GM12874 (cell line): ENCODE results near the gene ZBED5.

Experiments
- TF ChIP-seq, protein P1 (sequence below): IDR thresholded peaks from 2 replicates; pipeline ENCODE4 v1.5.1; 2011; ENCODE audit warnings: low read depth, mild to moderate bottlenecking, control low read depth, low read length, moderate library complexity; ENCODE audit not compliant: insufficient read depth

The ZBED5 gene

DNA sequence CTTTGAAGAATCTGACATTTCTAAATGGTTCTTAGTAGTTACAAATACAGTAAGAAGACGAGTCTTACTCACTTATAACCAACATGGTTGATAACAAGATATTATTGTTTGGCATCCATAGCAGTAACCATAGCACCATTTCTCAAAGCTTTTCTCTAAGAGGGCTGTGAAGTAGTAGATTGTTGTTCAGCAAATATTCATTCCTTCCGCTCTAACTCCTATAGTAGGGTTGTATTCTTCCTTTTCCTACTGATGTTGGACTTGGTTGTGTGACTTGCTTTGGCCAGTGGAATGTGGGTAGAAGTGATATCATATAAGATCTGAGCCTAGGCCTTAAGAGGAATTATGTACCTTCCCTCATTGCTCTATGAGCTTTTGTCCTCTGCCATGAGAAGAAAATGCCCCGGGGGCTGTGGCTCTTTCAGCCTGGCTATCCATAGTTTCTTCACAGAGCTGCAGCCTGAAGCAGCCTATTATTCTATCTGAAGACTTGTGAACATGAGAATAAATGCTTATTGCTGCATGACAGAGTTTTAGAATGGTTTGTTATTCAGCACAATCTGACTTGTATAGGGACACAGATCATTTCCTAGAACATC is 28.9 kb upstream of the ZBED5 start:
- TF ChIP-seq, protein P1, sequence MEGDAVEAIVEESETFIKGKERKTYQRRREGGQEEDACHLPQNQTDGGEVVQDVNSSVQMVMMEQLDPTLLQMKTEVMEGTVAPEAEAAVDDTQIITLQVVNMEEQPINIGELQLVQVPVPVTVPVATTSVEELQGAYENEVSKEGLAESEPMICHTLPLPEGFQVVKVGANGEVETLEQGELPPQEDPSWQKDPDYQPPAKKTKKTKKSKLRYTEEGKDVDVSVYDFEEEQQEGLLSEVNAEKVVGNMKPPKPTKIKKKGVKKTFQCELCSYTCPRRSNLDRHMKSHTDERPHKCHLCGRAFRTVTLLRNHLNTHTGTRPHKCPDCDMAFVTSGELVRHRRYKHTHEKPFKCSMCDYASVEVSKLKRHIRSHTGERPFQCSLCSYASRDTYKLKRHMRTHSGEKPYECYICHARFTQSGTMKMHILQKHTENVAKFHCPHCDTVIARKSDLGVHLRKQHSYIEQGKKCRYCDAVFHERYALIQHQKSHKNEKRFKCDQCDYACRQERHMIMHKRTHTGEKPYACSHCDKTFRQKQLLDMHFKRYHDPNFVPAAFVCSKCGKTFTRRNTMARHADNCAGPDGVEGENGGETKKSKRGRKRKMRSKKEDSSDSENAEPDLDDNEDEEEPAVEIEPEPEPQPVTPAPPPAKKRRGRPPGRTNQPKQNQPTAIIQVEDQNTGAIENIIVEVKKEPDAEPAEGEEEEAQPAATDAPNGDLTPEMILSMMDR: no peak

DNA sequence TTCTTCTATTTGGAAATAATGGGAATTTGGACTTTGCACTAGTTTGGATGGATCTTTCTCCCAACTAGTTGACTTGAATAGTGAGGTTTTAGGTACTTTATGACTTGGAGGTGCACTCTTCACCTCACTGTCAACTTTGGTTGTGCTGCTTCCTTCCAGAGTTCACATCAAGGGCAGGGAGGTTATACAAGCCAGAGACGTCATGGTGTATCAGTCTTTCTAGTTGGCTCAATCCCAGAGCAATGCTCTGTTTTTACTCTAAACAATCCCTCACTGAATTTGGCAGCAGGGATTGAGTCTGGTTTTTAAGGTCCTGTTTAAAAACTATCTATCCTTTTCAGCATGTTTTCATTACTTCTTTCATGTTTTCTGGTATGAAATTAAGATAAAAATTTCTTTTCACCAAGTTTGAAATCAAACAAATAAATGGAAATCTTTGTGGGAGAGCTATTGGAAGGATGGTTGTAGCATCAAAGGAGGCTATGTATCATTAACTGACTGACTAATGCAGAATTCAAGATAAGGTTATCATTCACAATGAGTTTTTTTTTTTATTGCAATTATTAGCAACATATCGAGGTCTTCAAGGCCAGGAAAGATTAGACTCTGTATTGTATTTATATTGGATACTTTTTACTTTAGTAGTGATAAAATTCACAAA is 28.0 kb upstream of the ZBED5 start:
- TF ChIP-seq, protein P1: no peak

DNA sequence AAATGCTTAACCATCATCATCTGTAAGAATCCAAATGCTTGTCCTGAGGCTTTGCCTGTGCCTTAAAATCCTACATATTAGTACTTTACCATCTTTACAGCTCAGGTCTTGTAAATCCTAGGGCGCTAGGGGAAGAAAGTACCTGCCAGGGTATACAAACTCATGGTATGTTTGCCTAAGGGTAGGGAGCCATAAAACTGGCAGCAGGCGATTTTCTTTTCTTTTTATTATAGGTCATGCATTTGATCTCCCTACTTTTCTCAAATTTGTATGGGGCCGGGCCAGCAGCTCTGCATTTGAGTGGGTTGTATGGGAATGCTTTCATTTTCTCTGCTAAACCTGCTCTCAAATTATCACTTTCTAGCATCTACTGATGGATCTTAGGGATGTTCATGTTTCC is 24.0 kb upstream of the ZBED5 start:
- TF ChIP-seq, protein P1: no peak

DNA sequence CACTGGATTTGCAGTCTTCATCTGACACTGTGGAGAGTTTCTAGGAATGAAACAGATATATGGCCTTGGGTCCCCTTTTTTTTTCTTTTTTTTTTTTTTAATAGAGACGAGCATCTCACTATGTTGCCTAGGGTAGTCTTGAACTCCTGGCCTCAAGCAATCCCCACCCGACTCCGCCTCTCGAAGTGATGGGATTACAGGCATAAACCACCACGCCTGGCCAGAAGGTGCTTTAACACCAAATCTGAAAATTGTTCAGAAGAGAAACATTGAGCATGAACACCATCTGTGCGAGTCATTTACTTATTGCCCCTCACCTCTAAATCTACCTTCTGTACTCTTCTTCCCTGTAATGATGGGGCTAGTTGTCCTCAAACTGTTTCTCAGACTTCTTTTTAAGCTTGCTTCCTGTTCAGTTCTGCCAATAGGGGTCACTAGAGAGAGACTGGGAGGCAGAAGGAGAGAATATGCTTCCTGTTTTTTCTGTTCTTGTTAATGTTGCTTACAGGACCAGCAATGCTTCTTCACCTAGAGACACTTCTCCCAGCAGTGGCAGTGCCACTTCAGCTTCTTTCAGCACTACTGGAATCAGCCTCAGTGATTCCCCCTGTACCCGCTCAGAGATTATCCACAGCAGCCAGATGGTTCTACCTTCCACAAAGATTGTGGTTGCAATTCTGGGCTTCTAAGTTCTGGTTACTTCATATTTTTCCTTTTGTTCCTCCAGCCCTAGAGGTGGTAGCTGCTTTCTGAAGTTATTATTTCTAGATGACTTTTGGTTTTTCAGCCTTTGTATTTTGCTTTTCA is 20.8 kb upstream of the ZBED5 start:
- TF ChIP-seq, protein P1: peak; percentile 67

DNA sequence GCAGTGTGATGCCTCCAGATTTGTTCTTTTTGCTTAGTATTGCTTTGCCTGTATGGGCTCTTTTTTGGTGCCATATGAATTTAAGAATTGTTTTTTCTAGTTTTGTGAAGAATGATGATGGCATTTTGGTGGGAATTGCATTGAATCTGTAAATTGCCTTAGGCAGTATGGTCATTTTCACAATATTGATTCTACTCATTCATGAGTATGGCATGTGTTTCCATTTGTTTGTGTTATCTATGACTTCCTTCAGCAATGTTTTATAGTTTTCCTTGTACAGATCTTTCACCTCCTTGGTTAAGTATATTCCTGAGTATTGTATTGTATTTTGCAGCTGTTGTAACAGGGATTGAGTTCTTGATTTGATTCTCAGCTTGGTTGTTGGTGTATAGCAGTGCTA is 18.3 kb upstream of the ZBED5 start:
- TF ChIP-seq, protein P1: no peak

DNA sequence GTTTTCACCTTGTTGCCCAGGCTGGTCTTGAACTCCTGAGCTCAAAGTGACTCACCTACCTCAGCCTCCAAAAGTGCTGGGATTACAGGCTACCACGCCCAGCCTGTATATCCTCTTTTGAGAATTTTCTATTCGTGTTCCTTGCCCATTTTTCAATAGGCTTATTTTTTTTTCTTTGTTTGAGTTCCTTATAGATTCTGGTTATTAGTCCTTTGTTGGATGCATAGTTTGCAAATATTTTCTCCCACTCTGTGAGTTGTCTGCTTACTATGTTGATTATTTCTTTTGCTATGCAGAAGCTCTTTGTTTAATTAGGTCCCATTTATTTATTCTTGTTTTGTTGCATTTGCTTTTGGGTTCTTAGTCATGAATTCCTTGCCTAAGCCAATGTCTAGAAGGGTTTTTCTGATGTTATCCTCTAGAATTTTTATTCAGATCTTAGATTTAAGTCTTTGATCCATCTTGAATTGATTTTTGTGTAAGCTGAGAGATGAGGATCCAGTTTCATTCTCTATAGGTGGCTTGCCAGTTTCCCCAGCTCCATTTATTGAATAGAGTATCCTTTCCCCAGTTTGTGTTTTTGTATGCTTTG is 17.7 kb upstream of the ZBED5 start:
- TF ChIP-seq, protein P1: no peak

DNA sequence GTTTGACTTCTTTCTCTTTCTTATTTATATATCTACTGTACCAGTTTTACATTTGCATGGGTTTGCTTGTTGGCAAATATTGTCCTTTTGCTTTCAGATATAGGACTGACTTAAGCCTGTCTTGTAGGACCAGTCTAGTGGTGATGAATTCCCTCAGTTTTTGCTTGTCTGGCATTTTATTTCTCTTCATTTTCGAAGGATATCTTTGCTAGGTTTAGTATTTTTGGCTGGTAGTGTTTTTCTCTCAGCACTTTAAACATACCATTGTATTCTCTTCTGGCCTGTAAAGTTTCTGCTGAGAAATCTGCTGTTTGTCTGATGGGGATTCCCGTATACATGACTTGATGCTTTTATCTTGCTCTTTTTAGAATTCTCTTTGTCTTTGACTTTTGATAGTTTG is 14.2 kb upstream of the ZBED5 start:
- TF ChIP-seq, protein P1: no peak
